Measurements from ENCODE around the gene KLHDC1. TPM values are rescaled to one million over a fixed set of nuclear protein-coding genes. Genes with fewer than 3 reads are reported as not detected.

KLHDC1 gene
- total and polyA plus RNA-seq, 5 donors from 2014 or later: 1.2 to 3.9 (median 2.0) TPM

Other genes starting within 250 kb of the KLHDC1 start
- gene RPS29, start 106.7 kb upstream of the KLHDC1 start, total RNA-seq: 2,952 TPM
- gene RPS29, start 106.7 kb upstream of the KLHDC1 start, polyA plus RNA-seq: over 10,000 TPM in 2 of 4 donors, 1,000 to 10,000 TPM in 2; 7,004 to 11,285 (median 9,263) TPM
- 11.2 TPM for gene LRR1, start 94.2 kb upstream of the KLHDC1 start, total RNA-seq
- gene LRR1, start 94.2 kb upstream of the KLHDC1 start, polyA plus RNA-seq: 10 to 100 TPM; 13.9 to 26.7 (median 20.3) TPM
- gene RPL36AL, start 72.5 kb upstream of the KLHDC1 start, total RNA-seq: 240 TPM
- 100 to 1,000 TPM; 632 to 774 (median 735) TPM for gene RPL36AL, start 72.5 kb upstream of the KLHDC1 start, polyA plus RNA-seq
- 32.0 TPM for gene MGAT2, start 72.3 kb upstream of the KLHDC1 start, total RNA-seq
- 10 to 100 TPM; 34.6 to 43.7 (median 36.4) TPM for gene MGAT2, start 72.3 kb upstream of the KLHDC1 start, polyA plus RNA-seq
- 9.5 TPM for gene DNAAF2, start 57.9 kb upstream of the KLHDC1 start, total RNA-seq
- gene DNAAF2, start 57.9 kb upstream of the KLHDC1 start, polyA plus RNA-seq: 10 to 100 TPM; 17.6 to 24.6 (median 19.5) TPM
- gene POLE2, start 4.9 kb upstream of the KLHDC1 start, total RNA-seq: 1.6 TPM
- 1 to 10 TPM; 1.8 to 2.5 (median 2.3) TPM for gene POLE2, start 4.9 kb upstream of the KLHDC1 start, polyA plus RNA-seq
- gene KLHDC2, start 75.0 kb downstream of the KLHDC1 start, total RNA-seq: 81.1 TPM
- gene KLHDC2, start 75.0 kb downstream of the KLHDC1 start, polyA plus RNA-seq: 100 to 1,000 TPM in 3 of 4 donors, 10 to 100 TPM in 1; 95.7 to 124 (median 117) TPM
- 79.6 TPM for gene NEMF, start 159.7 kb downstream of the KLHDC1 start, total RNA-seq
- 10 to 100 TPM; 32.6 to 40.5 (median 36.1) TPM for gene NEMF, start 159.7 kb downstream of the KLHDC1 start, polyA plus RNA-seq
- gene ARF6, start 200.0 kb downstream of the KLHDC1 start, total RNA-seq: 94.6 TPM
- 100 to 1,000 TPM; 148 to 171 (median 153) TPM for gene ARF6, start 200.0 kb downstream of the KLHDC1 start, polyA plus RNA-seq

All from CD4-positive, CD25-positive, alpha-beta regulatory T cell (primary cell).